HG02938 (cell line): Measurements from ENCODE around the gene YBX1.

Experiments used
- ATAC-seq: cut with Tn5 transposase; IDR thresholded peaks from one replicate; pipeline ENCODE4 v1.9.1; 2021; ENCODE audit warnings: mild to moderate bottlenecking, moderate library complexity; ENCODE audit not compliant: unreplicated experiment

YBX1 gene

DNA sequence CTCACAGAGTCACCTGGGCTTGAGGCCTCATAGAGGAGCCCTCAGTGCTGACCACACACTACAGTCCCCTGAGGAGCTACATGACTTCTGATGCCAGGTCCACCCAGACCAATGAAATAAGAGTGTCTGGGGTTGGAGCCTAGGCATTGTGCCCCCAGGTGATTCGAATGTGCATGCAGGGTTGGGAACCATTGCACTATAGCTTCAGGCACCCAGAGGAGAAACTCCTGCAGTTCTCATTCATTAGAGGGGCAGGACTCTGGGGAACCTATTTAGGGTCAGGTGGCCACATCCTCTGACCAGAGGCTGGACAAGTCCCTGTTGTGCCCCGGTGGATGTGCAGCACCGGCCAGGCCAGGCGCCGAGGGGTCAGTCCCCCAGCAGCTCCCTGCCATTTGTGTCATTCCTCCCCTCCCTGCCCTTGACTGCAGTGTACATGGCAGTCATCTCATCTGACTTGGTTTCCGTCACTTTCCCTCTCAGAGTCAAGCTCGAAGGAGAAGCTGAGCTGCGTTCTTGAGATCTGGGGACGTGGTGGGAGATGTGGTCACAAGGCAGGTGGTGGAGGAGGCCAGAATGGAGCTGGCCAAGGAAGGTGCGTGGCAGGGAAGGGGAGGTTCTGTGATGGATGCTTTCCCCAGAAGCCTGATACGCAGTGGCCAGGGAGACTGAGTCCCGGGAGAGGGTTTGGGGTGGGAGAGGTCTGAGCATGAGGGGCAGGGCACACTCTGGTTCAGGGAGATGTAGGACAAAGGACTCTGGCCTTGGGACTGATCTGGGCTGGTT is 51.4 kb downstream of the YBX1 start:
- no peak for ATAC-seq

DNA sequence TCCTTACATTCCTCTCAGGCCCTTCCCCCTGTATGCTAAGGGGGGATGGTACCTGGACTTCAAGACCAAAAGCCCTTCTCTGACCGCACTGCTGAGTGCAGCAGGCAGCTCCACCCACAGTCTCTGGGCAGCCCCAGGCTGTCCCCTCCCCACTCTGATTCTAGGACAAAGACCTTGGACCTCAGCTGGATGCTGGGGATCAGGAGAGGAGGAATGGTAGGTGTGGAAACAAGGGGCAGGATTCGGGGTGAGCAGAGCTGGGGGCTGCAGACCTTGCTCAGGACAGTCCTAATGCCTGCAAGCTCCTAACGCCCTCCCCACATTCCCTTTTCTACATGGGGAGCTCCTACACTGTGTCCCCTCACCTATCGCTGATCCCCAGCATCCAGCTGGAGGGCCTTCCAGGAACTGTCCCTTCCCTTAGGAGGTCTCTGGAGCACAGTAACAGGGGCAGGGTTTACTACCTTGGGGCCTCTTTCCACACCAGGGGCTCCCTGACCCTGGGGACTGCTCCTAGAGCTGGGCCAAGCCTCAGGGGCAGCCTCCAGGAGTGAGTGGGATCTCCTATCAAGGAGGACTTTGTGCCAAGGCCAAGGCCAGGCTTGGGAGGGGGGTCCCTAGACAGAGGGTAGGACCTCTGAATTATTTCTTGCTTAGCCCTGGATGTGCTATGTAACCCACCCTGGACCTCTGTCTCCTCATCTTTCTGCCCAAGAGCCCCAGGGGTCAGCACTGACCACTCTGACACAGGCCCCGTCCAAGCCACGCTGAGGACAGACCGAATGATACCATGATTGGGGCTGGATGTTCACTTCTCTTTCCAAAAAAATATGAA is 52.2 kb downstream of the YBX1 start:
- no peak for ATAC-seq

DNA sequence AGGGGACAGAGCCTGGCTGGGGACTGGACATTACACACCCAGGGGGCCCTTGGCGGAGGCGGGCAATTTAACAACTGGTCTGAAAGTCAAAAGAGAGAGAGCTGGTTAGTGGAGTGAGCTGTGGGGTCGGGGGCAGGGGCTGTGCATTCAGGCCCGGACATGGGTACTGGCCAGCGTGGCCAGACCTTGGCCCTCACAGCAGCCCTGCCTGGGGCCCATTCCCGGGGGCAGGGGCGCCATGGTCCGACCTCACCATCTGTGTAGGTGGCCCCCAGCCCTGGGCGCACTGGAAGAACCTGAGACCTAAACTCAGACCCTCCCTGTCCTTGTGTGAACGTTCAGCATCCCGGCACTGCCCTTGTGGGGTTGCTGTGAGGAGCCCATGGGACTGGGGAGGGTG is 52.8 kb downstream of the YBX1 start:
- ATAC-seq, result no peak

DNA sequence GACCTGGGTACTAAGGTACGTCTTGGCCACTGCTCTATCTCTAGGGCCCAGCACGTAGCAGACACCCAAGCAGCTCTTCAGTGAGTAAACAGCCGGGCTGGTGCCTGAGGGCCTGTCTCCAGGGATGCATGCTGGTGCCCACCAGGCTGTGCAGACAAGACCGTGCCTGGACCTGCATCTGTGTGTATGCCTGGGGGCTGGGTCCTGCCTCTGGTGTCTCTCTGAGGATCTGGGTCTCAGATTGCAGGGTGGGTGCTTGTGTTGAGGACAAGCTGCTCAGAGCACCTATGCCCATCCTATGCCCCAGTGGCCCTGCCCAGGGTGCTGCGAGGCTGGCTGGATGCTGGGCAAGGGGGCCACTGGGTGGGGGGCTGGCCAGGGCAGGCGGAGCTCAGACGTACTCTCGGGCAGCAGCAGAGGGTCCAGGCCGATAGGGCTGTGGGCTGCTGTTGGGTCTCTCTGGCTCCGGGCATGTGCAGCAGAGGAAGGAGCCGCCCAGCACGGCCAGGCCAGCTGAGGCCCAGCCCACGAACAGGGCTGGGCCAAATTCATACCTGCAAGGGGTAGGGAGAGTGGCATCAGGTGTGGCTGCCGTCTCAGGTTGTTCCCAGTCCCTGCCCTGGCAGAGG is 53.4 kb downstream of the YBX1 start:
- ATAC-seq, result no peak

DNA sequence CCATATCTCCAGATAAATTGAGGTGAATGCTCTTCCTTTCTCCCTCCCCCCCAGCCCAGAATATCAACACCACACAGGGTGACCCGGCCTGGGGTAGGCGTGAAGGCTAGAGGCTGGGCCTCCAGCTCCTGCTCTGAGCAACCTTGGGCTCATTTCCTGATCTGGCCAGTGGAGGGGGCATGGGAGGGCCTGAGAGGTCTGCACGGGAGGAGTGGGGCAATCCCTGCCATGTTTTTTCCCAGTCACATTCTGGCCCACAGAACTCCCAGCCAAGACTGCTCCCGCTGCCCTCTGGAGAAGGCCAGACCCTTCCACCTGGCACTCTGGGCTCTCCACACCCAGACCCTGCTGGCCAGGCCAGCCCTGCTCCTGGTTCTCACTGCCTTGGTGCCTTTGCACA is 53.9 kb downstream of the YBX1 start:
- ATAC-seq, result no peak

DNA sequence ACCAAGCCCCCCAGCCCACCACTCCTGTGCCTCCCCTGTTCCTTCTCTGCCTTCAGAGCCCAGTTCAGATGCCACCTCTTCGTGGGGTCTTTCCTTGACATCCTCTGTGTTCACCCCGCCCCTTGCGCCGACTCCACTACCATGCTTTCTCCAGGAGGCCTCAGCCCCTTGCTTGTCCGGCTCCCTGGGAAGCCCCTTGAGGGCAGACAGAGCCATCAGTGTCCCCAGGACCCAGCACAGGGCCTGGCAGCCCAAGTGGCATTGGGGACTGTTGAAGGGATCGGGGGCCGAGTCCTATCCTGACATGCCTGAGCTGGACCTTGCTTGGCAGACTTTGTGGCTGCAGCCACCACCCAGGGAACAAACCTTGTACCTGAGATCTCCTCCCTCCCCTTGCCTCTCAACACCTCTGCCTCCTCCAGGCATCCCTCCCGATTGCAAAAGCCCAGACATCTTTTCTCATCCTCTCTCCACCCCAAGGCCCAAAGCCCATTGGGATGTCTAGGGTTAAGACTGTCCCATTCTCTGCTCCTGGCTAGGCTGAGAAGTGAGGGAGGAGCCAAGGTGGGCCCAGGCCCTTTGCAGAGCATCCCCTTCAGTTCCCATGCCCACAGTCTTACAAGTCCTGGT is 54.5 kb downstream of the YBX1 start:
- ATAC-seq, result no peak

DNA sequence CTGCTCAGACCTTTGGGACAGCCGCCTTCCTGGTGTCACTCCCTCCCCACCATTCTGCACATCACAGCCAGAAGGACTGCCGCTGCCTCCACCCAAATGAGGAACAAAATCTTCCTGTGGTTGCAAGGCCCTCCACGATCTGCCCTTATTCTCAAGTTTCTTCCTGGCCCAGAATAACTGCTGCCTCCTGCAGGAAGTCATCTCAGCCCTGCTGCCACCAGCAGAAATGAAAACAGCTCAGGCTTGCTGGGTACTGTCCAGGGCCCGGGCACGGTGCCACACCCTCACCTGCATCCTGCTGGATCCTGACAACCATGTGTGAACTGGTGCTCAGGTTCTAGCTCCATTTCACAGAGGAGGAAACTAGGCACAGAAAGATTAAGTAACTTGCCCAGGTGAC is 55.0 kb downstream of the YBX1 start:
- ATAC-seq, result no peak

DNA sequence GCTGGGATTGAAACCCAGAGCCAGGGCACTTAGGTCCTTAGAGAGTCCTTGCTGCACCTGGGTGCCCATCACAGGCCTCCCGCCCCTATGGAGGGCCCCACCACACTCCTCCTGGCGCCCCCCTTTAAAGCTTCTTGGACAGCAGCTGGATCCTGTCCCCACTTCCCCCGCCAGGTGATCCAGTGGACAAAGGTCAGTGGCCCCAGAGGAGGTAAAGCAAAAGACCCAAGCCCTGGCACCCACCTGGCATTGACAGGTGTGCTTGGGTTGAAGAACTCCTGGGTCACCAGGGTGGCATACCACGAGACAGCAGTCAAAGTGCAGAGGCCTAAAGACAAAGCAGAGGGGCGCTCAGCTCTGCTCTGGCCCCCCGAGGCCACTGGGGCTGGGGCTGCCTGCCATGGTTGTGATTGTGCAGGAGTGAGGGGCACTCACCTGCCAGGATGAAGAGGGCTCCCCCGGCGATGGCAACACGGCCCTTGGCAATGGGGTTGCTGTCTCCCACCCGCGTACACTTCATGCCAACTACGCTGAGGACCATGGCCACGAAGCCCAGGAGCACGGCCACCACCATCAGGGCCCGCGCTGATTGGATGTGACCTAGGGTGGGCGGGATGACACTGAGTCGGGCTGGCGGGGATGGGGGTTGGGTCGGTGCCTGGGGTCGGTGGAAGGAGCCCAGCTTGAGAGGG is 55.9 kb downstream of the YBX1 start:
- ATAC-seq, result no peak

DNA sequence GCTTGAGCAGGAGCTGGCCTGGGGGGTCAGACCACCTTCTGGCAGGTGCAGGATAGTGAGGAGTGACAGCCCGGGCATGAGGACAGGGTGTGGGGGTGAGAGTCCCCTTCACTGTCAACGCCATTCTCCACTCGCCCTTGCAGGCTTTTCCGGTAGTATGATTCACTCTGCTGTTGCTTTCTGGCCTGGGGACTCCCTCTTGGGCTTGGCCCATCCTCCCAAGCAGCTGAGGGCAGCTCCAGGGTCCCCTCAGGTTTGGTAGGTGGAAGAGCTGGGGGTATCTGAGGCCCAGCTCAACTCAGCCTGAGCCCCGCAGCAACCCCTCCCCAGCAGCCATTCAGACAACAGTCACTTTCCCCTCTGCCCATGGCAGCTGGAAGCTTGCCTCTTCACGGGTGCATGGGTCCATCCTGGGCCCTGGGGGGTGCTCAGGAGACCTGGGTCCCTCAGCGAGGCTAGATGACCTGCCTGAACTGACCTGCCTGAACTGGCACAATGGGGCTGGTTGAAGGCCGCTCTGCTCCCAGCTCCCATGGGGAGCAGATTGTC is 56.5 kb downstream of the YBX1 start:
- no peak for ATAC-seq

DNA sequence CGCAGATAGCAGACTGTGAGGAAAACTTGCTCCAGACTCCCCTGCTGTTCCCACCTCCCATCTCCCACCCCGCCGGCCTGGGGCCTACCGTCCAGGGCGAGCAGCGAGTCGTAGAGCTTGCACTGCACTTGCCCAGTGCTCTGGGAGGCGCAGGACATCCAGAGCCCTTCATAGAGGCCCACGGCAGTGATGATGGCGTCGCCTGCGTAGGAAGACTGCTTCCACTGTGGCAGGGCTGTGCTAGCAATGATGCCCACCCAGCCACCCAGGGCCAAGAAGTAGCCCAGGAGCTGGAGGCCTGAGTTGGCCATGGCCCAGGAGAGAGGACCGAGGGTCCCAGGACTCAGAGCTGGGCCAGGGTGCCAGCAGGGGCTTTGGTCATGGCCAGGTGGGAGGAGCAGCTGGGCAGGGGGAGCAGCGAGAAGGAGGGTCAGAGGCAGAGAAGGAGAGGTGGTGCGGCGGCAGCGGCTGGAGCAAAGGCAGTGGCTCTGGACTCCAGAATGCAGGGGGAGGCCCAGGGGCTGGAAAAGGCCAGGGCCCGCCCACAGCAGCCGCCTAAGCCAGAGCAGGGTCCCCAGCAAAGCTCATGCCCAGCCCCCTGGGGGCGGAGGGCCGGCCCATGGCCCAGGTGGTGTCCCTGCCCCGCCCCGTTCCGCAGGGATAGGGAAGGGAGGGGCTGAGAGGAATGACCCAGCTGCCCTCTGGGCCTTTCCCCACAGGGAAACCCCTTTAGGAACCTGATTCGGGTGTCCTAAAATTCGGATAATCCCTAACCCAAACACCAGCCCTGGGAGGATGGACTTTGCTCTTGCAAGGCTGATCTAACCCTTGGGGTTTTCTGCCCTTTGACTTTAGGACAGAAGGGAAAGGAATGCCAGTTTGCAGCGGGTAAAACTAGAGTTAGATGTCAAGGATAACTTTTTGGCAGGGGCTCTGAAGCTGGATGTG is 57.8 kb downstream of the YBX1 start, which contains the start of gene CLDN19:
Gene CLDN19, minus strand, starts transcription at position 484 of the 948 bp plus-strand sequence. Its CDS starts 173 bp downstream, at position 311.
- no peak for ATAC-seq

DNA sequence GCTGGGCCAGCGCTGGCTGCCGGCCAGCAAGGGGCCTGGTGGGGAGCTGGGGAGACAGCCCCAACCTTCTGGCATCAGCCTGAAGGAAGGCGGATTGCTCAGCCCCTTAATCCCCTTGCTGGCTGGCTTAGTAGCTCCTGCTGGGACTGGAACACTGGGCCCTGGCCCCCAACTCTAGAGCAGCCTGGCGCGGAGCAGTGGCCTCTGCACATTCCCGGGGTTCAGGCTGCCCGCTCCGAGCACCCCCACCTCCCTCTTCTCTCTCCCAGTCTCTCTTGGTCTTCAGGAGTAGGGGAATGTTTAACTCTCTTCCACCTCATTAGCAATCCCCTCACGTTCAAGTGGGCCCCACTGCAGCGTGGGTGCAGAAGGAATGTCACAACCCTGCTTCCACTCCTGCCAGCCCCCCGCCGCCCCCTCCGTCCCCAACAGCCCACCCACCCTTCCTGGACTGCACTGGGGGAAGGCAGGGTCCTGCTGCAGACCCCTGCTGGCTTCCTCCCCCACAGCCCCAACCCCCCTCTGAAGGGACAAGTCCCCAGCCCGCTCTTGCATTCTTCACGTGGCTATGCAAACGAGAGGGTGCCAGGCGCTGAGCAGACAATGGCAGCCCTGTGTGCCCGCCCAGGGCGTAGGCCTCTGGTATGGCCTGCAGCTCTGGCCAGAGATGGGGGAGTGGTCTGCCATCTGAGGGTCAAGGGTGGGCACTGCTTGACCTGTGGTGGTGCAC is 58.8 kb downstream of the YBX1 start:
- no peak for ATAC-seq

DNA sequence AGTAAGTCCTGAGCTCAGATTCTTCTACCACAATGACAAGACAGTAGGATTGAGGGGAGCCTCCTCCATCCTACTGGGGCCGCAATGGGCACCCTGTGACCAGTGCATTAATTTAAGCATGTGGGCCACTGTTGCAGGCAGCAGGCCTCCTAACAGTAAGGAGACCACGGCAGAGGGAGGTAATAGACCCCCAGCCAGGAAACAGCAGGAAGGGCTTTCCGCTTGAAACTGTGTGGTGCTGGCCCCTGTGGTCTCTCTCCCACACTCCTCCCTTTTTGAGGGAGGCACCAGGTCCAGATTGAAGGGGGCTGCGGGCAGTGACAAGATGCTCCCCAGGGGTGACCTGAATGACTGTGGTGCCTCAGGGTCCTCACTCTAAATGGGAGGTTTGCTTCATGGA is 59.5 kb downstream of the YBX1 start:
- no peak for ATAC-seq

DNA sequence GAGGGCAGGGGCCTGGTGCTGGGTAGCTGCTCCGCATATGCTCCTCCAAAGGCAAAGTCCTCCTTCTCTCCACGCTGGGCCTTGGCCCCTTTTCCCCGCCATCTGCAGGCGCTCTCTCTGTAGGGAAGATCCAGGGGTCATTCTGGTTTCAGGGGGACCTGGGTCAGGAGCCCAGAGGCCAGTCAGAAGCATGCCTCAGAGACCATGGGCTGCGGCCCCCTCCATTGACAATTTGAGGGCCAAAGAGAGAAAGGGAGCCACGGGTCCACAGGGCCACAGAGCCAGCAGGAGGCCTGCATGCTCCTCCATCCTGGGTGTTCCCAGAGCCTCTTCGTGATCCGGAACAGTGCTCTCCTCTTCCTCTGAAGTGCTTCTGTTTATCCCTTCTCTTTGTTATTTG is 59.9 kb downstream of the YBX1 start:
- no peak for ATAC-seq

DNA sequence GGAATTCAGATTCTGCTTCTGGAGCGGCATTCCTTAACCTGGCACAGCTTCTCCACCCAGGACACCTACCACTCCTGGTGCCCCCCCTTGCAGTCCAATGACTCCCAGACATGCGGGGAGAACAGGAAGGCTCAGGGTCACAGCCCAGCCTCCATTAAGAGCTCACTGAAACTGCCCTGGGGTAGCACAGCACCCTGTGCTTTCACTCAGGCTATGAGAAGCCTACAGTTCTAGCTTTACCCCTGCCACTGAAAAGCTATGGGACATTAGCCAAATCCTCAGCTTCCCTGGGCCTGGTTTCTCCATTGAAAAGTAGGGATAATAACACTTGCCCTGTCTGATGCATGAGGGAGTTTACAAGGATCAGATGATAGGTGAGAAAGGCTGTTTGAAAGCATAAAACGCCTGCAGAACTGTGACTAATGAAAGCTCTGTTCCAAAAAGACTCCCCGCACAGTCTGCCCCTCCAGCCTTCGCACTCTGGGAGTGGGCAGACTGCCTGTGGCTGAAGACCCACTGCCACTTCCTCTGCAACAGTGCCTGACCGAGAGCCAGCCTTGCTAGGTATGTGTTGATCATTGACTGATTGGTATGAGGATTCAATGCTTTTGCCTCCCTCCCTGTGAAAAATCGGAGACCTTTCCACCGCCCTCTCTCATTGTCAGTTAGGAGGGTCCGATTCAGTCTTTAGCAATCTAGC is 60.5 kb downstream of the YBX1 start:
- ATAC-seq, result no peak

DNA sequence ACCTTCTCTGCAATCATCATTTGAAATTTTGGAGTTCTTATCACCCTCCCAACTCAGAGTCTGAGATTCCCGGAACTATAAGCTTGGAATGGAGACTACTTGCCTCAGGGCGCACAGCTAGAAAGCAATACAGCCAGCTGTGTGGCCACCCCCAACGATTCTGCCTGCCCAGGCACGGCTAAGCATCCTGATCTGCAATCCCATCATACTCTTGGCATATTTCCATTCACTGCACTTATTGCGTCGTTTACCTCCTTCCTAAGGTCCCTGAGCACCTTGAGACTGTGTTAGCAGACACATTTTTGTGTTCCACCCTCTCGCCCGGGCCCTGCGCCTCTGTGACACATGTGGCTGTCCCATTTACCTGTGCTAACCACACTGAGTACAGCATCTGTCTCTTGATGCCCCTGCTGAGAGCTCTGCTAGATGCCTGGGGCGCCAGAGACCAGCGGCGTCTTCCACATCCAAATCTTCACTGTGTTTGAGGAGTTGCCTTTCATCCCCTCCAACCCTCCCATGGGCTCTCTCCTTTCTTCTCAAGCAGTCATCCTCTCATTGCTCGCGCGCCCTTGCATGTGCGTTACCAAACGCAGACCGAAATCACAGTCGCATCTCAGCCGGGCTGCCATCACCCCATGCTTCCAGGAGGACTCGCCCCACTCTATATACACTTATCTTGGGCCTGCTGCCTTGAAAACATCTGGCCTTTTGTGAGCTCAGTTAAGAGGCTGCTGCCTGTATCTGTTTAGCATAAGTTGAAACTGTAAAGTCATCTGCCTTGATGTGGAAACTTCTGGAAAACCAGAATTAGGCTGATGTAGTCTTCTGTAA is 61.3 kb downstream of the YBX1 start:
- ATAC-seq, result no peak

DNA sequence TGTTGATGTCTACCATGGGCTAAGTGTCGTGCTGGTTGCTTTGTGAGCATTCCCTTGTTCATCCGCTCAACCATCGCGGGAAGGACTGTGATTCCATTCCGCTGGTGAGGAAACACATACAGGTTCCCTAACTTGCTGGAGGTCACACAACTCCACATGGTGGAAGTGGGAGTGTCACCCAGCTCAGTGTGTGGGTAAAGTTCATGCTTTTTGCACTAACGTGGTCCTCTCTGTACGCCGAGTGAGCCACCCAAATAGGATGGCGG is 61.9 kb downstream of the YBX1 start:
- no peak for ATAC-seq

DNA sequence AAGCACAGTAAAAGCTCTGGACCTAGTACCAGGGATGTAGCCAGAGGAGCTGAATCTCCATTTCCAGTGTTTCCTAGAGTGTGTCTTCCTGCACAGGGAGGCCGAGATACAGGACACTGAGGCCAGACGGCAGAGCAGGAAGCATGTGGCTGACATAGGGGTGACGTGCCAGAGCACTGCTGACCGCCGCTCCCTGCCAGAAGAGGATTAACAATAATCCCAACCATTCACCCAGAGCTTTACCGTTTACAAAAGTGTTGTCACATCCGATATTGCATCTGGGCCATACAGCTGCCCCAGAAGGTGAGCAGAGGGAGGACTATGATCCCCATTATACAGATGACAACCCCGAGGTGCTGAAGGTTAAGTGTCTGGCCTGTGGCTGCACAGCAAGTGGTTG is 63.6 kb downstream of the YBX1 start:
- no peak for ATAC-seq
